ENCODE measurements around the gene C10orf90. TPM values are rescaled to one million over a fixed set of nuclear protein-coding genes. Genes with fewer than 3 reads are reported as not detected.

The C10orf90 gene
- total RNA-seq, 2 experiments from 2014 or later, result not detected

DNA sequence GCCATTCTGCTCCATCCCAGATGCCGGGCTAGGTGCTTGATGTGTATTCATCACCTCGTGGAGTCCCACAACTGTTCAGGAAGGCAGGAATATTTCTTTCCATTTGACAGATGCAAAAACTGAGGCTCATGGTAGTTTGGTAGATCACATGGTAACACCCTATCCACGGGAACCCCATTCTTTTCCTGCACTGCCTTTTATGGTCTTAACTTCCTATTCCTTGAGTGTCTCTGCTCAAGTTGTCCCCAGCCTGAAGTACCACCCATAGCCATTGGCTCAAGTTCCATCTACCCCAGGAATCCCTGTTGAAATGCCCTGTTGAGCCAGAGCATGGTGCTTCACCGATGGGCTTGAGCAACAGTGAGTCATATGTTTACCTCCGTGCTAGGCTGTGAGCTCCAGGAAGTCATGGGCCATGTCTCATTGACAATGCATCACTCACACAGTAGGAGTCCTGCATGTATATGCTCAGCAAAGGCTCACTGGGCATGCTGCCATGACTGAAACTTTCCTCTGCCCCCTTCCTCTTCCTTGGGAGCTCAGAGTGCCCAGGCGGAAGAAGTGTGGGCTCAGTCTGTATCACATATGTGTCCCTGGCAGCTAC lies 210.5 kb downstream of the C10orf90 start:
- Mint-ChIP-seq H3K27ac (no peak overlapping the region), H3K4me3 (no peak overlapping the region), H3K36me3 (ENCODE audit: low read depth) (no peaks in the 10 kb centered on the region), H3K9me3 (ENCODE audit: low read depth) (peaks cover 2% of the 10 kb centered on the region), H3K27me3 (no peaks in the 10 kb centered on the region), H3K4me1 (no peaks in the 10 kb centered on the region)
- ChIA-PET CTCF (no interaction called here), POLR2A (no interaction called here)
- DNase-seq (no peak), ATAC-seq (peak; percentile 69)
- intact Hi-C loops (cut with DNase I, micrococcal nuclease), result no loop called here

DNA sequence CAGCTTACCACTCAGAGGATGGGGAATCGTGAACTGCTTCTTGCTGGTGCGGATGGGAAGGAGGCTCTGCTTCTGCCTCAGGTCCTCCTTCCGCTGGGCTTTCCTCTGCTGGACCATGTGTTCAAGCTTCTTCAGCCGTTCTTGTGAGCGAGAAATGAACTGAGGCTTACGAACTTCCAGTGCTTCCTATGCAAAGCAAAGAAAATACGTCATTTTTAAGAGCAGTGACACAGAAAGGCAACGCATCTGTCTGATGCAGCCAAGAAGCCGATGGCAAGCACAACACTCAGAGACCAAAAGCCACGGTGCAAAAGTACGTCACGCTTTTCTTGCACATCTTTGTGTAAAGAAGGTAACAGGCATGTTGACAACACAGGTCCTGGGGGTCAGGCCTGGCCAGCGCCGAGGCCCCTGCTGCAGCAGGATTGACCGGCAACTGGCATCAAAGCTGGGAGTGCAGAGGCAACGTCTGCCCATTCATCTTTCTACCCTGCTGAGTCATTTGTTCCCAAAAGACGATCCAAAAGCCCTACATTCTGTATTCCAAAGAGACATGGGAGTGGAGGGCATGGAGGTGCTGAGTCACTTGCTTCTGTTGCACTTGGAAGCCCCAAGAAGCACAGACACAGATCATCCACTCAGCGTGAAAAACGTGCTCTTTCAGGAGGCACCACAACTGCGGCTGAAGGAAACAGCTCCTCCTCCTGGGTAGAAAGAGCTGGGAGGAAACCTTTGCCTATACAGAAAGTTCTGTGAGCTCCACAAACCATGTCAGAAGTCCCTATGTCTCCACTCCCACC lies 211.3 kb downstream of the C10orf90 start:
- H3K9me3 Mint-ChIP-seq (ENCODE audit: low read depth), result peaks cover 2% of the 10 kb centered on the region
- ChIA-PET CTCF (no interaction called here), POLR2A (no interaction called here)
- H3K4me1 Mint-ChIP-seq, result no peaks in the 10 kb centered on the region
- no peaks in the 10 kb centered on the region for H3K36me3 Mint-ChIP-seq (ENCODE audit: low read depth)
- no peak for DNase-seq
- no peak overlapping the region for H3K4me3 Mint-ChIP-seq
- H3K27me3 Mint-ChIP-seq, result no peaks in the 10 kb centered on the region
- no peak for ATAC-seq
- H3K27ac Mint-ChIP-seq, result no peak overlapping the region
- intact Hi-C loops (cut with DNase I, micrococcal nuclease), result no loop called here

DNA sequence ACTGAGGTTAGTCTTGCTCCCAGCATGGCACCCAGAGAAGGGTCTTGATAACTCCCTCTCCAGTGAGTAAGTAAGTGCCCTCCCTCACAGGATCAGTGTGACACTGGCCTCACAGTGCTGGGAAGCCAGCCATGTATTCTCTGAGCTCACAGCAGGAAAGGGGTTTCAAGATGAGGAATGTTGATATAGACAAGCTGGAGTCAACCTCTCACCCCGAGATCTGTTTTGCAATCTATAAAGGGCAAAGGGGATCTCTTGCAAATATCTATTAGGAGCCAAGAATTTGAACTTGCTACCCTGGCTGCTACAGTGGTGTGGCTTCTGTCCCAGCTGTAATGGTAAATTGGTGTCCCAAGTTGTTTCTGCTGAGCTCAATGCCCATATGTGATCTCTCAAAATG lies 212.0 kb downstream of the C10orf90 start:
- Mint-ChIP-seq H3K36me3 (ENCODE audit: low read depth) (no peaks in the 10 kb centered on the region), H3K27me3 (no peaks in the 10 kb centered on the region), H3K4me3 (no peak overlapping the region), H3K27ac (no peak overlapping the region), H3K4me1 (no peaks in the 10 kb centered on the region), H3K9me3 (ENCODE audit: low read depth) (peaks cover 2% of the 10 kb centered on the region)
- ATAC-seq, result no peak
- ChIA-PET POLR2A (no interaction called here), CTCF (interaction anchor here (0.6 kb wide), 2 partner anchors 153 to 1553 kb away, joined by 3 to 4 read pairs; no protein-coding TSS in a partner anchor)
- DNase-seq, result no peak
- intact Hi-C loops (cut with DNase I, micrococcal nuclease), result no loop called here

DNA sequence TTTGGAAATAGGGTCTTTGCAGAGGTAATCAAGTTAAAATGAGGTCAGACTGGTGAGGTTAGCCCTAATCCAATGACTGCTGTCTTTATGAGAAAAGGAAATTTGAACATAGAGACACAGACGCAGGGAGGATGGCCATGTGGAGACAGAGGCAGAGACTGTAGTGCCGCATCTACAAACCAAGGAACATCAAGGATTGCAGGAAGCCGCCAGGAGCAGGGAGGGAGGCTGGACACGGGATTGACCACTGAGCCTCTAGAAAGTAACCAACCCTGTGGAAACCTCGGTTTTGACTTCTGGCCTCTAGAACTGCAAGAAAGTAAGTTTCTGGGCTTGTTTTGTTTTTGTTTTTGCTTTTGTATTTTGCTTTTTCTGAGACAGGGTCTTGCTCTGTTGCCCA lies 213.9 kb downstream of the C10orf90 start:
- ATAC-seq (no peak), DNase-seq (no peak)
- POLR2A ChIA-PET, result no interaction called here
- Mint-ChIP-seq H3K36me3 (ENCODE audit: low read depth) (no peaks in the 10 kb centered on the region), H3K9me3 (ENCODE audit: low read depth) (no peaks in the 10 kb centered on the region), H3K4me3 (no peak overlapping the region), H3K4me1 (no peaks in the 10 kb centered on the region), H3K27me3 (no peaks in the 10 kb centered on the region), H3K27ac (no peak overlapping the region)
- intact Hi-C loops (cut with DNase I, micrococcal nuclease), result no loop called here
- CTCF ChIA-PET, result no interaction called here

DNA sequence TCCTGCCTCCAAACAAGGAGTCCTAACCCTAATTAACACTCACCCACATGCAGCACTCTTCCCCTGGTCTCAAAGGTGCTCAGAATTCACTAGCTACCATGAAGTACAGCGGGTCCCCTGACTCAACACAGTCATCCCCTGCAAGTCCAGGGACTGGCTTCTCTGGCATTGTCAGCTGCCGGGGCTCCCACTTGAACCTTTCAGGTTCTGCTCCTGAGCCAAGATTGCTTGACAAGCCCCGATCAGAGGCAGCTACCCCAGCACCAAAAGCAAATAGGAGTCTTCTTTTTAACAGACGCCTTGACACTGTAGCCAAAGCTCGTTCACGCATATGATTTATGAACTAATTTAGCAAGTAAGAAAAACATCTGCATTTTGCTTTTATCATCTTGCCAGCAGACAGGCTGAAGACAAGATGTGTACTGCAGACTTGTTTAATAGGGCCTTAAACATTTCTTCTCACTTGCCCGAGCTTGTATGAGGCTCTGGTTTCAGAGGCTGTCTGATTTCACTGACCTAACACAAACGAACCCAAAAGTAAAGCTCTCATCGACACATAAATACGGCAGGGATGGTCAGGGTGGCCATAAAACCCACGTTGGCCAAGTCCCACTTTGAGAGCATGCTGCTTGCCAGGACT lies 214.6 kb downstream of the C10orf90 start:
- H3K4me3 Mint-ChIP-seq, result no peak overlapping the region
- ATAC-seq (no peak), DNase-seq (no peak)
- no peaks in the 10 kb centered on the region for H3K27me3 Mint-ChIP-seq
- no peaks in the 10 kb centered on the region for H3K36me3 Mint-ChIP-seq (ENCODE audit: low read depth)
- POLR2A ChIA-PET, result no interaction called here
- H3K4me1 Mint-ChIP-seq, result no peaks in the 10 kb centered on the region
- CTCF ChIA-PET, result no interaction called here
- intact Hi-C loops (cut with DNase I, micrococcal nuclease), result no loop called here
- no peak overlapping the region for H3K27ac Mint-ChIP-seq
- H3K9me3 Mint-ChIP-seq (ENCODE audit: low read depth), result no peaks in the 10 kb centered on the region

DNA sequence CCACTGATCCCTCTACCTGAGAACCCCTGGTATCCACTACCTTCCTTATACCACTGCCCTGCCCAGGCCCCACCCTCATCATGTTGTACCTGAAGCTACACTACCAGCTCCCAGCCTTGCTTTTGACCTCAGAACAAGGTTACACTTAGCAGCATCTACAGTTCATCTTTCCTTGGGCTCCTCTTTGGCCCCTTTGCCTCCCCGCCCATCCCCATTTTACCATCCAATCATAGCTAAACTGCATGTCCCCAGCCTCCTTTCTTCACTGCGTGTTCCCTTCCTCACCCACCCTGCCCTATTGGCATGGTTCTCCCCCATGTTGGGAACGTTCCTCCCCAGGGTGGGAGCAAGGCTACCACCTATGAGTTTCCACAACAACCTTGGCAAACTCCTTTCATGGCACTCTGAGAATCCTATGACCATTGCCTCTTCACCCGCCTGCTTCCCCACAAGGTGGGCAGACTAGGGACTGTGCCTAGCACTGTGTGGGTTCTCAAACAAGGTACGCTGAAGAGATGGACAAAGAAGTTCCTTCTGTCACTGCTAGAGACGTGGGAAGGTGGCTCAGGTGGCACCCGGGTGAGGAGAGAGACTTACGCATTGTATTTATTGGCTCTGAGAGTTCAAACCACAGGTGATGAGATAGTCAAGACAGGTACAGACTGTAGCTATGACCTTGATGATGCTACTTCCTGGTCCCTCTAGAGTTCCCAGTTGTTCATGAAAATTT lies 215.3 kb downstream of the C10orf90 start:
- no peak for ATAC-seq

DNA sequence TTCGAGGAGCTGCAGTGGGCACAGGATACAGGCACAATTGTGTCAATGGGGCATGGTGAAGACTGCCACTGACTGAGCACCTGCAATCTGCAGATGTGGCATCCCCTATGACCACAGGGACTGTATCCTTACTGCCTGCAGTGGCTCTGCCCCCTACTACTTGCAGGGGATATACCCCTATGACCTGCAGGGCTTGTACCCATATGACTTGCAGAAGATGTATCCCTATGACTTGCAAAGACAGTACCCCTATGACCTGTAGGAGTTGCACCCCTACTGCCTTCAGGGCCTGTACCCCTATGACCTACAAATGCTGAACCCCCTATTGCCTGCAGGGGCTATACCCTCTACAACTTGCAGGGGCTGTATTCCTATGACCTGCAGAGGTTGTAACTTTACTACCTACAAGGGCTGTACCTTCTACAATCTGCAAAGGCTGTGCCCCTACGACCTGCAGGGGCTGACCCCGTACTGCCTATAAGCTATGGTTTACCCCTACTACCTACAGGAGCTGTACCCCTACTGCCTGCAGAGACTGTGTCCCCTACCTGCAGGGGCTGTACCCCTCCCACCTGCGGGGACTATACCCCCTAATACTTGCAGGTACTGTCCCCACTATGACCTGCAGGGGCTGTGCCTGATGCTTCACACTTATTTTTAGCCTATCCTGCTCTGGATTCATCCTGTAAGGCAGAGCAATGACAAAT lies 216.3 kb downstream of the C10orf90 start:
- ChIA-PET CTCF (no interaction called here), POLR2A (no interaction called here)
- H3K4me1 Mint-ChIP-seq, result no peaks in the 10 kb centered on the region
- intact Hi-C loops (cut with DNase I, micrococcal nuclease), result no loop called here
- no peaks in the 10 kb centered on the region for H3K27me3 Mint-ChIP-seq
- no peak overlapping the region for H3K27ac Mint-ChIP-seq
- ATAC-seq (no peak), DNase-seq (no peak)
- no peaks in the 10 kb centered on the region for H3K9me3 Mint-ChIP-seq (ENCODE audit: low read depth)
- no peak overlapping the region for H3K4me3 Mint-ChIP-seq
- no peaks in the 10 kb centered on the region for H3K36me3 Mint-ChIP-seq (ENCODE audit: low read depth)

More for the DNA sequence above, 215.3 kb downstream of the C10orf90 start:
- Mint-ChIP-seq H3K9me3 (ENCODE audit: low read depth) (no peaks in the 10 kb centered on the region), H3K4me3 (no peak overlapping the region), H3K4me1 (no peaks in the 10 kb centered on the region), H3K27ac (no peak overlapping the region), H3K27me3 (no peaks in the 10 kb centered on the region), H3K36me3 (ENCODE audit: low read depth) (no peaks in the 10 kb centered on the region)
- ChIA-PET CTCF (no interaction called here), POLR2A (no interaction called here)
- intact Hi-C loops (cut with DNase I, micrococcal nuclease), result no loop called here
- no peak for DNase-seq

DNA sequence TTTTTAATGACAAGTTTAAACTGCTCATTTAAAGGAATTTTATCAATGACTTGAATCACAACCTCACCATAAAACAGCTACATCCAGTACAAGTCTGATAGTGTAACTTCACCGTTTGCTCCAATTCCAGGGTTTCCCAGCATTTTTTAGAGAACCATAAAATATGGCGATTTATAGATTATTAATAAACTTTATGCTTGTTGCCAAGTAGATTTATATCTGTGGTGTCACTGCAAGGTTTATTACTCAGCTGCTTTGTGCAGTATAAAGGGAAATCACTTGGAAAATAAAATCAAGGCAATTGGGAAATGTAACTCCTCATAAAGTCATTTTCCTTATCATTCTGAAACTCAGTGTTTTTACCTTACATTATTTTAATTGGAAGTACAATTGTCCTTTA lies 218.2 kb downstream of the C10orf90 start:
- Mint-ChIP-seq H3K27me3 (no peaks in the 10 kb centered on the region), H3K4me3 (no peak overlapping the region), H3K27ac (no peak overlapping the region), H3K4me1 (no peaks in the 10 kb centered on the region), H3K36me3 (ENCODE audit: low read depth) (no peaks in the 10 kb centered on the region), H3K9me3 (ENCODE audit: low read depth) (no peaks in the 10 kb centered on the region)
- ATAC-seq, result no peak
- DNase-seq, result no peak
- ChIA-PET POLR2A (no interaction called here), CTCF (no interaction called here)
- intact Hi-C loops (cut with DNase I, micrococcal nuclease), result no loop called here

DNA sequence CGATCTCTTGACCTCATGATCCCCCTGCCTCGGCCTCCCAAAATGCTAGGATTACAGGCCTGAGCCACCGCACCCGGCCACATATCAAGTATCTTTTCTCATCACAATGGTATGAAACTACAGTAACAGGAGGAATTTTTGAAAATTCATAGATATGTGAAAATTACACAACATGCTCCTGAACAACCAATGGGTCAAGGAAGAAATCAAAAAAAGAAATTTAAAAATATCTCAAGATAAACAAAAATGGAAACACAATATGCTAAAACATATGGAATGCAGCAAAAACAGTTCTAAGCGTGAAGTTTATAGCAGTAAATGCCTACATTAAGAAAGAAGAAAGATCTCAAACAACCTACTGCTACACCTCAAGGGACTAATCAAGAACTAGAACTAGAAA lies 222.4 kb downstream of the C10orf90 start:
- Mint-ChIP-seq H3K27me3 (peaks cover 2% of the 10 kb centered on the region), H3K4me1 (no peaks in the 10 kb centered on the region), H3K9me3 (ENCODE audit: low read depth) (peaks cover 5% of the 10 kb centered on the region), H3K36me3 (ENCODE audit: low read depth) (no peaks in the 10 kb centered on the region), H3K27ac (no peak overlapping the region), H3K4me3 (no peak overlapping the region)
- intact Hi-C loops (cut with DNase I, micrococcal nuclease), result no loop called here
- DNase-seq (no peak), ATAC-seq (no peak)
- ChIA-PET CTCF (no interaction called here), POLR2A (no interaction called here)

DNA sequence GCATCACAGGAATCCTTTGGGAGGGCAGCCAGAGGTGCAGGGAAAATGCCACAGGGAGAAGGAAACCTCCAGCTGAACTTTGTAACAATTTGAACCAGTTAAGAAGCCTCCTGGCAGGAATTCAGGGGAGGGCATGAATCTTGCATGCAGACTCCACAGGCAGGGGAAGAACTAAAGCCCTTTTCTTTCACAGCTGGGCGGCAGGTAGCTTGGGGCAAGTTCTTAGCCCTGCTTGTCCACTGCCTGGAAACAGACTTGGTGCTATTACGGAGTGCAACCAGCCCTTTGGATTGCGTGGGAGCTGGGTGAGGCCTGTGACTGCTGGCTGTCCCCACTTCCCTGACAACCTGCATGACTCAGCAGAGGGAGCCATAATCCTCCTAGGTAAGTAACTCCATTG lies 230.6 kb downstream of the C10orf90 start:
- H3K4me1 Mint-ChIP-seq, result no peaks in the 10 kb centered on the region

DNA sequence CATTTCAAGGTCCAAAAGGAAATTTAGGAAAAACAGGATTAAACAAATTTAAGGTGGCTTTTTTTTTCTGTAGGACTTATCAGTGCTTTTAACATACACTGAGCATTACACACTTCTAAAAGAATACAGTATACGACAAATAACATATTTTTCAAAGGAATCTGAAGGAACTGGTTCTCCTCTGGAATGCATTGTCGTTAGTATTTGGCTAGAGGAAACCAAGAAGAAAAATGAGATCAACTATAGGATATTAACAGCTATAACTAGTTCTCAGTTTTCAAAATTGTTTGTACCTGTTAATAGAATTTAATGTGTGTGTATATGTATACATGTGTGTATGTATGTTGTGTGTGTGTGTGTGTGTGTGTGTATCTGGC lies 232.1 kb downstream of the C10orf90 start:
- POLR2A ChIA-PET, result no interaction called here
- Mint-ChIP-seq H3K9me3 (ENCODE audit: low read depth) (no peaks in the 10 kb centered on the region), H3K27me3 (peaks cover 3% of the 10 kb centered on the region), H3K4me1 (no peaks in the 10 kb centered on the region), H3K27ac (no peak overlapping the region), H3K4me3 (no peak overlapping the region), H3K36me3 (ENCODE audit: low read depth) (no peaks in the 10 kb centered on the region)
- CTCF ChIA-PET, result no interaction called here
- intact Hi-C loops (cut with DNase I, micrococcal nuclease), result no loop called here
- DNase-seq (no peak), ATAC-seq (no peak)

More for the DNA sequence above, 230.6 kb downstream of the C10orf90 start:
- no peak overlapping the region for H3K4me3 Mint-ChIP-seq
- ATAC-seq (no peak), DNase-seq (no peak)
- H3K27ac Mint-ChIP-seq, result no peak overlapping the region
- peaks cover 1% of the 10 kb centered on the region for H3K9me3 Mint-ChIP-seq (ENCODE audit: low read depth)
- H3K27me3 Mint-ChIP-seq, result peaks cover 5% of the 10 kb centered on the region
- ChIA-PET POLR2A (no interaction called here), CTCF (interaction anchor here (0.6 kb wide), 1 partner anchor 124 kb away, joined by 3 read pairs; no protein-coding TSS in a partner anchor)
- intact Hi-C loops (cut with DNase I, micrococcal nuclease), result no loop called here
- H3K36me3 Mint-ChIP-seq (ENCODE audit: low read depth), result no peaks in the 10 kb centered on the region
